Measurements from ENCODE around the gene ZNF668. TPM values are rescaled to one million over a fixed set of nuclear protein-coding genes. Genes with fewer than 3 reads are reported as not detected.
A peak's percentile ranks its signal among the peaks of the same experiment; 100 is the strongest.

The ZNF668 gene
- total and polyA plus RNA-seq, 2 of the 13 experiments (the other 11 are each of a cell fraction or from before 2014, with no cell fraction given), result 3.8 to 9.8 TPM

GRCh38 chr16:31117384-31118222 is 43.6 kb upstream of the ZNF668 start, which contains the start of gene KAT8 (continued):
- peak; percentile 45; the same call in 1 of the 2 replicates for TF ChIP-seq MEF2D (CRISPR knock-in tag; IDR thresholded peaks at IDR 0.05)
- no peak for TF ChIP-seq ZMYM3 (CRISPR knock-in tag; IDR thresholded peaks at IDR 0.05)
- 0 out of 2 replicates have a peak, but pooled peaks have one; percentile 52 for TF ChIP-seq ZNF513 (CRISPR knock-in tag; conservative IDR thresholded peaks at IDR 0.05)
- peak; percentile 15; the same call in 1 of the 2 replicates for TF ChIP-seq ZSCAN22 (CRISPR knock-in tag; IDR thresholded peaks at IDR 0.05)
- TF ChIP-seq CREBL2 (CRISPR knock-in tag; IDR thresholded peaks at IDR 0.05; ENCODE audit: borderline replicate concordance), result peak; percentile 76; the same call in 1 of the 2 replicates
- peak; percentile 97 for TF ChIP-seq SP4 (CRISPR knock-in tag; IDR thresholded peaks at IDR 0.05)
- peak; percentile 90; the same call in 1 of the 2 replicates for TF ChIP-seq TSC22D2 (CRISPR knock-in tag; IDR thresholded peaks at IDR 0.05; ENCODE audit: borderline replicate concordance)
- TF ChIP-seq REPIN1 (CRISPR knock-in tag; IDR thresholded peaks at IDR 0.05; ENCODE audit: borderline replicate concordance, low read depth), result peak; percentile 89
- TF ChIP-seq ZNF674 (CRISPR knock-in tag; IDR thresholded peaks at IDR 0.05; ENCODE audit: low read depth), result no peak
- peak; percentile 68; the same call in 1 of the 2 replicates for TF ChIP-seq ZNF556 (CRISPR knock-in tag; IDR thresholded peaks at IDR 0.05; ENCODE audit: borderline replicate concordance)
- TF ChIP-seq NPAS2 (CRISPR knock-in tag; IDR thresholded peaks at IDR 0.05; ENCODE audit: borderline replicate concordance), result no peak
- TF ChIP-seq HDAC6 (IDR thresholded peaks at IDR 0.05; ENCODE audit: low read depth, low read length), result no peak
- no peak for TF ChIP-seq ZNF333 (CRISPR knock-in tag; IDR thresholded peaks at IDR 0.05; ENCODE audit: borderline replicate concordance)
- peak; percentile 92; the same call in 1 of the 2 replicates for TF ChIP-seq ZNF784 (CRISPR knock-in tag; IDR thresholded peaks at IDR 0.05; ENCODE audit: borderline replicate concordance)
- TF ChIP-seq ZNF749 (CRISPR knock-in tag; IDR thresholded peaks at IDR 0.05; ENCODE audit: borderline replicate concordance), result peak; percentile 53; the same call in 1 of the 2 replicates
- TF ChIP-seq ZHX1 (CRISPR knock-in tag; IDR thresholded peaks at IDR 0.05; ENCODE audit: low read depth), result peak; percentile 97
- TF ChIP-seq ZNF546 (CRISPR knock-in tag; conservative IDR thresholded peaks at IDR 0.05), result no peak
- TF ChIP-seq ZBTB33 (CRISPR knock-in tag; IDR thresholded peaks at IDR 0.05), result 0 out of 2 replicates have a peak, but pooled peaks have one; percentile 8
- no peak for TF ChIP-seq NCOA5 (CRISPR knock-in tag; IDR thresholded peaks at IDR 0.05)
- no peak for TF ChIP-seq ZNF446 (CRISPR knock-in tag; IDR thresholded peaks at IDR 0.05)
- no peak for TF ChIP-seq SSRP1 (CRISPR knock-in tag; IDR thresholded peaks at IDR 0.05)

Measured in HepG2 (cell line).